Ishikawa (cell line): ENCODE measurements around the gene PSEN1.
A peak's percentile ranks its signal among the peaks of the same experiment; 100 is the strongest.

Source experiments
- CEBPB ChIP-seq: IDR thresholded peaks from 2 replicates; pipeline ENCODE4 v1.6.1; 2012
- CREB1 ChIP-seq: IDR thresholded peaks from 2 replicates; pipeline ENCODE4 v1.6.1; 2012; ENCODE audit warnings: low read depth
- EGR1 ChIP-seq: IDR thresholded peaks from 2 replicates; pipeline ENCODE4 v1.6.1; 2012
- EP300 ChIP-seq: IDR thresholded peaks from 2 replicates; pipeline ENCODE4 v1.6.1; 2012; ENCODE audit warnings: borderline replicate concordance
- FOXM1 ChIP-seq: IDR thresholded peaks from 2 replicates; pipeline ENCODE4 v1.6.1; 2012; ENCODE audit warnings: low read depth, borderline replicate concordance
- NFIC ChIP-seq: IDR thresholded peaks from 2 replicates; pipeline ENCODE4 v1.6.1; 2012
- RAD21 ChIP-seq: IDR thresholded peaks from 2 replicates; pipeline ENCODE4 v1.6.1; 2012; ENCODE audit warnings: low read depth
- TAF1 ChIP-seq: IDR thresholded peaks from 2 replicates; pipeline ENCODE4 v1.6.1; 2012; ENCODE audit warnings: low read depth, mild to moderate bottlenecking
- TCF12 ChIP-seq: IDR thresholded peaks from 2 replicates; pipeline ENCODE4 v1.6.1; 2012; ENCODE audit warnings: low read depth
- TEAD4 ChIP-seq: IDR thresholded peaks from 2 replicates; pipeline ENCODE4 v1.6.1; 2012
- YY1 ChIP-seq: IDR thresholded peaks from 2 replicates; pipeline ENCODE4 v1.6.1; 2012; ENCODE audit warnings: low read depth
- ZBTB7A ChIP-seq: IDR thresholded peaks from 2 replicates; pipeline ENCODE4 v1.6.1; 2012; ENCODE audit warnings: low read depth
- TF ChIP-seq, protein P1 (sequence below): IDR thresholded peaks from 2 replicates; pipeline ENCODE4 v1.6.1; 2012
- TF ChIP-seq, protein P2 (sequence below): IDR thresholded peaks from 2 replicates; pipeline ENCODE4 v1.6.1; 2012
- TF ChIP-seq, protein P3 (sequence below): IDR thresholded peaks from 2 replicates; pipeline ENCODE4 v1.6.1; 2012; ENCODE audit warnings: low read depth, mild to moderate bottlenecking

PSEN1 gene

DNA sequence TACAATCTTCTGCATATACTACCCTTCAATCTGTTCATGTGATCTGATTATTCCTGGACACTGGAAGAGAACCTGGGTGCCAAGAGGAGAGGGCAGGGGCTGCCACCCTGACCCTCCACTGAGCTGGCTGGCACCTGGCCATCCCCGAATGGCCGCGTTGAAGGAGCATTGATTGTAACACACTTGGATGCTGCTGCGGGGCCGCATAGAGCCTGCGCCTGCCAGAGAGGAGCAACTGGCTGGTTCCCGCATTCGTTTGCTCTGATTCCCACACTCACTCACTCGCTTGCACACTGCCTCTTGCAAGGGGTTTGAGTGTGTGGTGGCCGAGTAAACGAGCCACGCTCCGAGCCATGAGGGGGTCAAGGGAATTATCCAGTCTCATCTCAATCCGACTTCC, 32.4 kb downstream of the PSEN1 start:
- TF ChIP-seq, protein P1, sequence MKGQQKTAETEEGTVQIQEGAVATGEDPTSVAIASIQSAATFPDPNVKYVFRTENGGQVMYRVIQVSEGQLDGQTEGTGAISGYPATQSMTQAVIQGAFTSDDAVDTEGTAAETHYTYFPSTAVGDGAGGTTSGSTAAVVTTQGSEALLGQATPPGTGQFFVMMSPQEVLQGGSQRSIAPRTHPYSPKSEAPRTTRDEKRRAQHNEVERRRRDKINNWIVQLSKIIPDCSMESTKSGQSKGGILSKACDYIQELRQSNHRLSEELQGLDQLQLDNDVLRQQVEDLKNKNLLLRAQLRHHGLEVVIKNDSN: no peak

DNA sequence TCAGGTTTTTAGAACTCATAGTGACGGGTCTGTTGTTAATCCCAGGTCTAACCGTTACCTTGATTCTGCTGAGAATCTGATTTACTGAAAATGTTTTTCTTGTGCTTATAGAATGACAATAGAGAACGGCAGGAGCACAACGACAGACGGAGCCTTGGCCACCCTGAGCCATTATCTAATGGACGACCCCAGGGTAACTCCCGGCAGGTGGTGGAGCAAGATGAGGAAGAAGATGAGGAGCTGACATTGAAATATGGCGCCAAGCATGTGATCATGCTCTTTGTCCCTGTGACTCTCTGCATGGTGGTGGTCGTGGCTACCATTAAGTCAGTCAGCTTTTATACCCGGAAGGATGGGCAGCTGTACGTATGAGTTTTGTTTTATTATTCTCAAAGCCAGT, 34.4 kb downstream of the PSEN1 start:
- TF ChIP-seq CREB1: no peak
- TF ChIP-seq, protein P1: no peak
- no peak for TF ChIP-seq FOXM1
- TF ChIP-seq CEBPB: no peak
- TF ChIP-seq TAF1: no peak
- TF ChIP-seq, protein P2, sequence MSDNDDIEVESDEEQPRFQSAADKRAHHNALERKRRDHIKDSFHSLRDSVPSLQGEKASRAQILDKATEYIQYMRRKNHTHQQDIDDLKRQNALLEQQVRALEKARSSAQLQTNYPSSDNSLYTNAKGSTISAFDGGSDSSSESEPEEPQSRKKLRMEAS: no peak
- TF ChIP-seq, protein P3, sequence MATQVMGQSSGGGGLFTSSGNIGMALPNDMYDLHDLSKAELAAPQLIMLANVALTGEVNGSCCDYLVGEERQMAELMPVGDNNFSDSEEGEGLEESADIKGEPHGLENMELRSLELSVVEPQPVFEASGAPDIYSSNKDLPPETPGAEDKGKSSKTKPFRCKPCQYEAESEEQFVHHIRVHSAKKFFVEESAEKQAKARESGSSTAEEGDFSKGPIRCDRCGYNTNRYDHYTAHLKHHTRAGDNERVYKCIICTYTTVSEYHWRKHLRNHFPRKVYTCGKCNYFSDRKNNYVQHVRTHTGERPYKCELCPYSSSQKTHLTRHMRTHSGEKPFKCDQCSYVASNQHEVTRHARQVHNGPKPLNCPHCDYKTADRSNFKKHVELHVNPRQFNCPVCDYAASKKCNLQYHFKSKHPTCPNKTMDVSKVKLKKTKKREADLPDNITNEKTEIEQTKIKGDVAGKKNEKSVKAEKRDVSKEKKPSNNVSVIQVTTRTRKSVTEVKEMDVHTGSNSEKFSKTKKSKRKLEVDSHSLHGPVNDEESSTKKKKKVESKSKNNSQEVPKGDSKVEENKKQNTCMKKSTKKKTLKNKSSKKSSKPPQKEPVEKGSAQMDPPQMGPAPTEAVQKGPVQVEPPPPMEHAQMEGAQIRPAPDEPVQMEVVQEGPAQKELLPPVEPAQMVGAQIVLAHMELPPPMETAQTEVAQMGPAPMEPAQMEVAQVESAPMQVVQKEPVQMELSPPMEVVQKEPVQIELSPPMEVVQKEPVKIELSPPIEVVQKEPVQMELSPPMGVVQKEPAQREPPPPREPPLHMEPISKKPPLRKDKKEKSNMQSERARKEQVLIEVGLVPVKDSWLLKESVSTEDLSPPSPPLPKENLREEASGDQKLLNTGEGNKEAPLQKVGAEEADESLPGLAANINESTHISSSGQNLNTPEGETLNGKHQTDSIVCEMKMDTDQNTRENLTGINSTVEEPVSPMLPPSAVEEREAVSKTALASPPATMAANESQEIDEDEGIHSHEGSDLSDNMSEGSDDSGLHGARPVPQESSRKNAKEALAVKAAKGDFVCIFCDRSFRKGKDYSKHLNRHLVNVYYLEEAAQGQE: no peak
- TF ChIP-seq NFIC: no peak
- no peak for TF ChIP-seq RAD21
- TF ChIP-seq YY1: no peak
- TF ChIP-seq ZBTB7A: no peak
- TF ChIP-seq TEAD4: no peak
- no peak for TF ChIP-seq EP300
- no peak for TF ChIP-seq TCF12
- no peak for TF ChIP-seq EGR1

DNA sequence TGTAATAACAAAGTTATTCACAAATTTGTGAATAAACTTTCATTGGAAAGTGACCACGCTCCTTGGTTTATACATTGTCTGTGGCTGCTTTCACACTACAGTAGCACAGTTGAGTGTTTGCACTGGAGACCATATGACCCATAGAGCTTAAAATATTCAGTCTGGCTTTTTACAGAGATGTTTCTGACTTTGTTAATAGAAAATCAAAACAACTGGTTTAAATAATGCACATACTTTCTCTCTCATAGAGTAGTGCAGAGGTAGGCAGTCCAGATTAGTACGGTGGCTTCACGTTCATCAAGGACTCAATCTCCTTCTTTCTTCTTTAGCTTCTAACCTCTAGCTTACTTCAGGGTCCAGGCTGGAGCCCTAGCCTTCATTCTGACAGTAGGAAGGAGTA, 36.2 kb downstream of the PSEN1 start:
- TF ChIP-seq ZBTB7A: no peak
- no peak for TF ChIP-seq NFIC
- TF ChIP-seq TCF12: no peak
- no peak for TF ChIP-seq EP300
- no peak for TF ChIP-seq YY1
- no peak for TF ChIP-seq EGR1
- TF ChIP-seq, protein P1: no peak
- TF ChIP-seq, protein P3: no peak
- TF ChIP-seq FOXM1: no peak
- no peak for TF ChIP-seq RAD21

DNA sequence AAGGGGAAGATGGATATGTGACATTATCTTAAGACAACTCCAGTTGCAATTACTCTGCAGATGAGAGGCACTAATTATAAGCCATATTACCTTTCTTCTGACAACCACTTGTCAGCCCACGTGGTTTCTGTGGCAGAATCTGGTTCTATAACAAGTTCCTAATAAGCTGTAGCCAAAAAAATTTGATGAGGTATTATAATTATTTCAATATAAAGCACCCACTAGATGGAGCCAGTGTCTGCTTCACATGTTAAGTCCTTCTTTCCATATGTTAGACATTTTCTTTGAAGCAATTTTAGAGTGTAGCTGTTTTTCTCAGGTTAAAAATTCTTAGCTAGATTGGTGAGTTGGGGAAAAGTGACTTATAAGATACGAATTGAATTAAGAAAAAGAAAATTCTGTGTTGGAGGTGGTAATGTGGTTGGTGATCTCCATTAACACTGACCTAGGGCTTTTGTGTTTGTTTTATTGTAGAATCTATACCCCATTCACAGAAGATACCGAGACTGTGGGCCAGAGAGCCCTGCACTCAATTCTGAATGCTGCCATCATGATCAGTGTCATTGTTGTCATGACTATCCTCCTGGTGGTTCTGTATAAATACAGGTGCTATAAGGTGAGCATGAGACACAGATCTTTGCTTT, 36.9 kb downstream of the PSEN1 start:
- TF ChIP-seq NFIC (no peak), TCF12 (no peak), YY1 (no peak), RAD21 (peak; percentile 53)
- TF ChIP-seq, protein P3: no peak
- TF ChIP-seq, protein P2: no peak

DNA sequence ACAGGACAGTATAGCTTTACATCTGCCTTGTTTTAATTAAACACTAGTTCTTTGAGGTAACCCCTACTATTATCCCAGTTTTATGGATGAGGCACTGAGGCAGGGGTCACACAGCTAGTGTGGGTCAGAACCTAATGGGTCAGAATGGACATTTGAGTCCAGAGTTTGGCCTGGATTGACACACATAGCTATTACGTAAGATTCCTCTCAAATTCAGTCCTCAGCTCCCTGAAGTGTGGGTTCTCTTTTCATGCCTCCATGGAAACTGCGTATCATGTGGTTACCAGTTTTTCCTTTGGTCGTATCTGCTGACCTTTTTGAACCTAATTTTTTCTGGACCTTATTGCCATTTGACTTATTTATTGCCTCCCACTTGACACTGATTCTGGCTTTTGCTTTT, 40.4 kb downstream of the PSEN1 start:
- 0 out of 2 replicates have a peak, but pooled peaks have one; percentile 33 for TF ChIP-seq CEBPB
- no peak for TF ChIP-seq RAD21
